Colon (tissue), 2 donors: ENCODE results near the gene ATP5ME.

Experiments
- FAIRE-seq: peaks from 2 replicates; lab custom pipeline; 2012; peaks lifted over from hg19 to GRCh38; lab: Jason Lieb, UNC
- donor health status: control.
- donor health status: control.

The ATP5ME gene

DNA sequence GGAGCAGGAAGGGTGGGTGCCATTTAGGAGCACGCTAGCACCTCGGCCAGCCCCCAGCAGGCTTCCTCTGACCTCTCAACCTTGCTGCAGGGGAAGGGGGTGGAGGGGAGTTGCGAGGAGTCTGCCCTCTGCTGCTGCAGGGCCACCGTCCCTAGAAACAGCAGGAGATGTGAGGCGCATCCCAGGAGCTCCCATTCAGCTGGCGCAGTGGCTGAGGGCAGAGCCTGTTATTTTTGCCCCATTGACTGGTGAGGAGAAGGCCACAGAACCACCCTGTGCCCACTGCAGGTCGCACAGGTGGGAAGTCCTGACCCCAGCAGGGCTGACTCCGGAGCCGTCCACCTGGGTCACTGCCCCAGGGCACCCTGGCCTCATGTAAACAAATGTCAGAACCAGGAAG is 40.7 kb downstream of the ATP5ME start:
- FAIRE-seq: no peak

- FAIRE-seq: no peak
Observed at GRCh38 chr4:632926-633325, 41.1 kb downstream of the ATP5ME start.

DNA sequence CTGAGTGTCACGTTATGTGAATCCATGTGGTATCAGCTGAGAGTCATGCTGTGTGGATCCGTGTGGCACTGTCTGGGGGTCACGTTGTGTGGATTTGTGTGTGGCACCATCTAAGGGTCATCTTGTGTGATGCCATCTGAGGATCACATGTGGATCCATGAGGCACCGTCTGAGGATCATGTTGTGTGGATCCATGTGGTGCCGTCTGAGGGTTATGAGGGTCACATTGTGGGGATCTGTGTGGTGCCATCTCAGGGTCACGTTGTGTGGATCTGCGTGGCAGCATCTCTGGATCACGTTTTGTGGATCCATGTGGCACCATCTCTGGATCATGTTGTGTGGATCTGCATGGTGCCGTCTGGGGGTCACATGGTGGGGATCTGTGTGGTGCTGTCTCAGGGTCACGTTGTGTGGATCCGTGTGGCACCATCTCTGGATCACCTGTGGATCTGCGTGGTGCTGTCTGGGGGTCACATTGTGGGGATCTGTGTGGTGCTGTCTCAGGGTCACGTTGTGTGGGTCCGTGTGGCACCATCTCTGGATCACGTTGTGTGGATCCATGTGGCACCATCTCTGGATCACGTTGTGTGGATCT is 41.8 kb downstream of the ATP5ME start:
- FAIRE-seq: no peak

DNA sequence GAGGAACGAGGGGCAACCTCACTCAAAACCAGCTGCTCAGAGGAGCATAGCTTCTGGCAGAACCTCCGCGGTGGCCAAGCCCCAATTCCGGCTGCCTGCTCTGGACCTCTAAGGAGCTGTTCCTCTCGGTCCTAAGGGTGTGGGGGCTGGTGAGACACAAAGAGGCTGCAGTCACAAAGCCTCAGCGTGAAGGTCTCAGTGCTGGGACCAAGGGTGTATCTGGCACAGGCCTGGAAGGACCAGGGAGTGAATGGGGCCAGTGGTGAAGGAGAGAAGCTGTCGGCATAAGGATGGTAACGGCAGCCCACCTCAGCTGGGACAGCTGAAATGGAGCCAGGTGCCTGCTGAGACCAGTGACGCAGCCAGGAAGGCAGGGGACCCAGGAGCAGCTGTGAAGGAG is 43.4 kb downstream of the ATP5ME start:
- FAIRE-seq: no peak

GRCh38 chr4:629915-630641 is 44.0 kb downstream of the ATP5ME start:
- FAIRE-seq: no peak

DNA sequence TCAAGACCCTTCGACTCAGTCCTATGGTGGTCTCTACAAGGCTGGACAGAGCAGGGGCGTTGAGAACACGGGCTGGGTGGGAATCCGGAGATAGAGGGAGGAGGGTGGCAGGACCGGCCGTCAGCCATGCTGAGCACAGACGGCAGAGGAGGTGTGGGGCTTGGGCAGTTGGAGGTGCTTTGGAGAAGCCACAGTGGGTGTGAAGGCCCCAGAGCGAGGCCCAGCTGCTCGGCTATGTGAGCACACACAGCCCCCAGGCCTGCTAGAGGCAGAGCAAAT is 44.5 kb downstream of the ATP5ME start:
- no peak for FAIRE-seq

GRCh38 chr4:628821-629635 is 45.0 kb downstream of the ATP5ME start:
- FAIRE-seq: no peak

DNA sequence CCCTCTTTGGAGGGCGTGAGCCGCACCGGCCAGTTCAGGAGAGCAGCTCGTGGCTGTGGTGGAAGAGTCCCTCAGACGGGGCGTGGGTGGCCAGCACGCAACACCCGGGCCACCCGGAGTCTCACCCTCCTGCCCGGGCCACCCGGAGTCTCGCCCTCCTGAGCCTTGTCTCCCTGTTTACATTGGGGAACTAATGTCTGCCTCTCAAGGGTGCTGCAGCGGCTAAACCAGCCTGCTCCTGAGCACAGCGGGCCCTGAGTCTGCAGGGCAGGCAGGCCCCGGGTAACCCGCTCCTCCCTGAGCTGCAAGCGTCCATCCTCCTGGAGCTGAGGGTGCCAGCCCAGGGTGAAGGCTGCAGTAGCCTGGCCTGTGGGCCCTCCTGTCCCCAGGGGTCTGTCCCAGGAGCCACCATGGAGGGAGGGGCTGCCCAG is 45.8 kb downstream of the ATP5ME start:
- no peak for FAIRE-seq

DNA sequence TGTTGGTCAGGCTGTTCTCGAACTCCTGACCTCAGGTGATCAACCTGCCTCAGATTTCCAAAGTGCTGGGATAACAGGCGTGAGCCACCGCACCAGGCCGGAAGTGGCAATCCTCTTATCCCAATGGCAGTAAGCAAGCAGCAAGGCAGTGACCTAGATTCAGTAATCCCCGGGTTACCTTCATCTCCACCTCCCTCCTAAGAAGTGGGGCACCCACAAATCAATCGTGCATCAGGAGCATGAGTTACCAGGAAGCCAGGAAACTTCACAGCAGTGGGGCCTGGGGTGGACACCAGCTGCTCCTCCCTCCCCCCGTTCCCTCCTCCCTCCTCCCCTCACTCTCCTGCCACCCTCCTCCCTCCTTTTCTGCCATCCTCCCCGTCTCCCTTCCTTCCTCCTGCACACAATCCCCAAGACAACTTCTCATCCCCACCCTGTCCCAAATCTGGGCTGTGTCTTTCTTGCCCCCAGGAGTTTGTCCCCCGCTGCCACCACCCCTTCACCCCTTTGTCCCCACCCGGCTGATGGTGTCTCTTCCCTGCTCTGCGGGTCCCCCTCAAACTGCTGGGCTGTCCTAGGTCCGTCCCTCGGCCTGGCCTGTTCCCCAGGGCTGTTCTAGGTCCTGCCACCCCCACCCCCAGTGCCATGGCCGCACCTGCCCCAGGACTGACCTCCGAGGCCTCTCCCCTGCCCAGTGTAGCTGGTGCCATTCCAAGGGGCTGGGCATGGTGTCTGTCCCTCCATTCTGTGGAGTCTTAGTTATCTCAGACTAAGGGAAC is 46.5 kb downstream of the ATP5ME start:
- FAIRE-seq: no peak

- FAIRE-seq: no peak
Observed at GRCh38 chr4:626201-627091, 47.6 kb downstream of the ATP5ME start.

DNA sequence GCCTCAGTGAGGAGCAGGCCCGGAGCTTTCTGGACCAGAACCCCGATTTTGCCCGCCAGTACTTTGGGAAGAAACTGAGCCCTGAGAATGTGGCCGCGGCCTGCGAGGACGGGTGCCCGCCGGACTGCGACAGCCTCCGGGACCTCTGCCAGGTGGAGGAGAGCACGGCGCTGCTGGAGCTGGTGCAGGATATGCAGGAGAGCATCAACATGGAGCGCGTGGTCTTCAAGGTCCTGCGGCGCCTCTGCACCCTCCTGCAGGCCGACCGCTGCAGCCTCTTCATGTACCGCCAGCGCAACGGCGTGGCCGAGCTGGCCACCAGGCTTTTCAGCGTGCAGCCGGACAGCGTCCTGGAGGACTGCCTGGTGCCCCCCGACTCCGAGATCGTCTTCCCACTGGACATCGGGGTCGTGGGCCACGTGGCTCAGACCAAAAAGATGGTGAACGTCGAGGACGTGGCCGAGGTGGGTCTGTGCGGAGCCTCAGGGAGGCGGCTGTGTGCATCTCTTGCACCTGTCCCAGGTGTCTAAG is 48.4 kb downstream of the ATP5ME start:
- FAIRE-seq: no peak

GRCh38 chr4:624705-625590 is 49.1 kb downstream of the ATP5ME start, which contains the start of gene PDE6B:
Gene PDE6B (plus strand): TSS chr4:625573. CDS start chr4:625627, 54 bp downstream.
- FAIRE-seq: no peak

DNA sequence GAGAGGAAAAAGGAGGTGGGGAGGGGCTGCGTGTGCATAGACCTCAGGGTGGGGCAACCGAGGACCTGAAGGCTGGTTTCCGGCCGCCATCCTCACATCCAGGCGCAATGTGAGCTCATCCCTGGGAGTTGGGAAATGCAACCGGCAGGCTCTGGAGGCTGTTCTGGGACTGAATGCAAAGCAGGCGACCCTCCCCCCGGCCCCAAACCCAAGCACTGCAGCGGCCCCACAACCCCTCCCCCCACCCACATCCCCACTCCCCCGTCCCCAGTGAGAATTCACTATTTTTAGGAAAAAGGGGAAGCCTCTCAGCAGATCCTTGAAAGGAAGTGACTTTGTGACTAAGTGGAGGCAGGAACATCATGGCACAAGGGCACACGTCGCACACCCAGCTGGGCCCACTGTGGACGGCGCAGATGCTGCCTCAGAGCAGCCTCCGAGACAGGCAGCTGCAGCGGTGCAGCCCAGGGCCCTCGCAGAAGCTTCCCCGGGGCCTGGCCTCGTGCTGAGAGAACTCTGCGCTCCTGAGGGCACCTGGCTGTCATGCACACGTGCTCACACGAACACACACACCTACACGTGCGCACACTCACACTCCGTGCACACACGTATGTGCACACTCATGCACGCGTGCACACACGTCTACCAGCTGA is 50.0 kb downstream of the ATP5ME start:
- FAIRE-seq: no peak

DNA sequence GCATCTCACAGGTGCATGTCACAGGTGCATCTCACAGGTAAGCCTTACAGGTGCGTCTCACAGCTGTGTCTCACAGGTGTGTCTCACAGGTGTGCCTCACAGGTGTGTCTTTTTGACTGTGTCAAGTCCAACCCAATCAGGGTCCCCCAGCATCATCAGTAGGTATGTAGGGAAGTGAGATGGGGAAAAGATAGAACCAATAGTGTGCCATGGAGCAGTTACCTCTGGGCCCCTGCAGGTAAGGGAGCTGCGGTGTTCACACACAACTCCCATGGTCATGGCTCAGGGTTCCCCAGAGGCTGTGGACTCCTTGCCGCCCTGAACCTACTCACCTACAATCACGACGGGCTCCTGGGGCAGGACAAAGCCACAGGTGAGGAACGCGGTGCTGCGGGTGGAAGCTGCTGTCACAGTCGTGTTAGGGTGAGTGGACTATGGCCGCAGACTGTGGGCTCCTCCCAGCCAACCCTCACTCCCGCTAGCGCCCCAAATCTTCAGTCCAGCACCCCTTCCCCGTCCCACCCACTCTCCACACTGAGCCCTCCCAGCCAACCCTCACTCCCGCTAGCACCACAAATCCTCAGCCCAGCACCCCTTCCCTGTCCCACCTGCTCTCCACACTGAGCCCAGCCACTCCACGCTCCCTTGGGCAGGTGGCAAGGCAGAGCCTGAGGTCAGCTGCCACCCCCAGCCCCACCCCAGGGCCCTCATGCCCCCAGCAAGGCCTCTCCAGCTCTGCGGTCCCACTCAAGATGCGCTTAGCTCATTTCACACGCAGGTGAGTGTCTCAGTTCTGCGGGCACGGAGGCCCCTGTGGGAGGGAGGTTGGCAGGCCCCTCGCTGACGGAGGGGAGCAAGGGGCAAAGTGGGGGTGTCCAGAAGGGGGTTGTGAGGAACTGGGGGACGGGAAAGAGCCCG is 50.8 kb downstream of the ATP5ME start:
- FAIRE-seq: no peak
